Neural cell (in vitro differentiated cells): ENCODE data around the gene POU3F2.

Experiments
- CTCF ChIP-seq: fragments of 450-650 bp; IDR thresholded peaks from 2 replicates; pipeline ENCODE4 v1.5.1; 2014; ENCODE audit warnings: antibody characterized with exemption, mild to moderate bottlenecking, moderate library complexity; ENCODE audit not compliant: poor library complexity, severe bottlenecking
- EZH2 ChIP-seq: fragments of 200-600, 300-800 bp; shearing (Covaris generic), sonication (generic); IDR thresholded peaks from 2 replicates; pipeline ENCODE4 v1.6.1; 2014; ENCODE audit warnings: antibody characterized with exemption, low read length, borderline replicate concordance, mild to moderate bottlenecking; ENCODE audit not compliant: insufficient read depth, poor library complexity, severe bottlenecking
- RAD21 ChIP-seq: fragments of 450-650 bp; conservative IDR thresholded peaks from 2 replicates; pipeline ENCODE4 v1.6.1; 2014; ENCODE audit warnings: antibody characterized with exemption, mild to moderate bottlenecking, moderate library complexity

- TF ChIP-seq CTCF (no peak), EZH2 (no peak), RAD21 (no peak)
Observed at GRCh38 chr6:98838032-98838431, 3.7 kb downstream of the POU3F2 start.
